Astrocyte (in vitro differentiated cells and primary cell): ENCODE results near the gene ZNF436.

Experiments
- CTCF ChIP-seq: IDR thresholded peaks from 2 replicates; pipeline ENCODE4 v1.5.1; 2011; ENCODE audit warnings: low read depth, mild to moderate bottlenecking, inconsistent platforms, low read length, moderate library complexity; ENCODE audit not compliant: insufficient read depth
- EZH2 ChIP-seq: IDR thresholded peaks from 2 replicates; pipeline ENCODE4 v1.6.1; 2012; ENCODE audit warnings: mild to moderate bottlenecking, low read length, inconsistent platforms; ENCODE audit not compliant: insufficient read depth

- TF ChIP-seq CTCF: no peak
- no peak for TF ChIP-seq EZH2
Measured at GRCh38 chr1:23370709-23371584, 1.3 kb upstream of the ZNF436 start.
